Activated T-helper 17 cell treated with anti-CD3 and anti-CD28 coated beads, Interleukin-2, amount 50 U/mL, for 72 hours (primary cell): Measurements from ENCODE around the gene SFRP5. TPM values are rescaled to one million over a fixed set of nuclear protein-coding genes. Genes with fewer than 3 reads are reported as not detected.

Experiments used
- ATAC-seq: fragments of 150-1000 bp; cut with Tn5 transposase; replicated peaks from 2 replicates; pipeline ENCODE4 v1.10.0; 2021; ENCODE audit warnings: mild to moderate bottlenecking, moderate library complexity
- H3K27ac Mint-ChIP-seq: one replicate; pipeline ENCODE4 v1.8.0; 2022; ENCODE audit warnings: mixed read lengths
- H3K27me3 Mint-ChIP-seq: one replicate; pipeline ENCODE4 v1.8.0; 2022; ENCODE audit warnings: mixed read lengths
- H3K36me3 Mint-ChIP-seq: one replicate; pipeline ENCODE4 v1.8.0; 2022; ENCODE audit warnings: low read depth, mild to moderate bottlenecking, mixed read lengths
- H3K4me1 Mint-ChIP-seq: one replicate; pipeline ENCODE4 v1.8.0; 2022; ENCODE audit warnings: mixed read lengths
- H3K4me3 Mint-ChIP-seq: one replicate; pipeline ENCODE4 v1.8.0; 2022; ENCODE audit warnings: mild to moderate bottlenecking, mixed read lengths
- H3K9me3 Mint-ChIP-seq: one replicate; pipeline ENCODE4 v1.8.0; 2022; ENCODE audit warnings: mixed read lengths
- total RNA-seq, 2 donors: library from RNA; stranded (reverse); gene quantifications; one replicate each; pipeline ENCODE4 v1.2.3, GENCODE V29; 2022

SFRP5 gene
- total RNA-seq, 2 donors from 2014 or later: not detected

DNA sequence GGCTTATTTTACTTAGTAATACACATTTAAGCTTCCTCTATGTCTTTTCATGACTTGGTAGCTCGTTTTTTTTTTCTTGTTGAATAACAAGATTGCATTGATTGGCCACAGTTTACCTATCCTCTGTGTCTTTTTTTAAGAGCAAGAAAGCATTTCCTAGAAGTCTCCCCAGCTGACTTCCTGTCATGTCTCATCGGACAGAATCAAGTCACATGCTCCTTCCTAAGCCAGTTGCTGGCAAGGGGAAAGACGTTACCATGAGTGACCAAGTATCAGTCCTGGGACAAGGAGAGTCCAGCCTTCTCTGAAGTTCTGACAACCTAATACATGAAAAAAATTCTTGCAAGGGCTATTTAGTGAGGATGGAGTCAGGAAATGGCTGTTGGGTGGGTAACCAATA, 24.9 kb upstream of the SFRP5 start:
- ATAC-seq: peak; percentile 95
- Mint-ChIP-seq H3K36me3 (no peaks in the 10 kb centered on the region), H3K4me3 (peak overlapping the region; percentile 76), H3K27ac (peak overlapping the region; percentile 93), H3K4me1 (peaks cover 7% of the 10 kb centered on the region), H3K27me3 (no peaks in the 10 kb centered on the region), H3K9me3 (peaks cover 5% of the 10 kb centered on the region)

- Mint-ChIP-seq H3K27ac (peak overlapping the region; percentile 93), H3K4me3 (peak overlapping the region; percentile 76), H3K27me3 (no peaks in the 10 kb centered on the region), H3K9me3 (peaks cover 5% of the 10 kb centered on the region), H3K36me3 (no peaks in the 10 kb centered on the region), H3K4me1 (peaks cover 7% of the 10 kb centered on the region)
- ATAC-seq: no peak
These were observed 24.1 kb upstream of the SFRP5 start for GRCh38 chr10:97795886-97796285.

- peak; percentile 53 for ATAC-seq
- peaks cover 7% of the 10 kb centered on the region for H3K4me1 Mint-ChIP-seq
- H3K36me3 Mint-ChIP-seq: no peaks in the 10 kb centered on the region
- no peak overlapping the region for H3K4me3 Mint-ChIP-seq
- peaks cover 5% of the 10 kb centered on the region for H3K9me3 Mint-ChIP-seq
- H3K27ac Mint-ChIP-seq: peak overlapping the region; percentile 62
- H3K27me3 Mint-ChIP-seq: no peaks in the 10 kb centered on the region
These were observed 20.3 kb upstream of the SFRP5 start for GRCh38 chr10:97791824-97792721.

DNA sequence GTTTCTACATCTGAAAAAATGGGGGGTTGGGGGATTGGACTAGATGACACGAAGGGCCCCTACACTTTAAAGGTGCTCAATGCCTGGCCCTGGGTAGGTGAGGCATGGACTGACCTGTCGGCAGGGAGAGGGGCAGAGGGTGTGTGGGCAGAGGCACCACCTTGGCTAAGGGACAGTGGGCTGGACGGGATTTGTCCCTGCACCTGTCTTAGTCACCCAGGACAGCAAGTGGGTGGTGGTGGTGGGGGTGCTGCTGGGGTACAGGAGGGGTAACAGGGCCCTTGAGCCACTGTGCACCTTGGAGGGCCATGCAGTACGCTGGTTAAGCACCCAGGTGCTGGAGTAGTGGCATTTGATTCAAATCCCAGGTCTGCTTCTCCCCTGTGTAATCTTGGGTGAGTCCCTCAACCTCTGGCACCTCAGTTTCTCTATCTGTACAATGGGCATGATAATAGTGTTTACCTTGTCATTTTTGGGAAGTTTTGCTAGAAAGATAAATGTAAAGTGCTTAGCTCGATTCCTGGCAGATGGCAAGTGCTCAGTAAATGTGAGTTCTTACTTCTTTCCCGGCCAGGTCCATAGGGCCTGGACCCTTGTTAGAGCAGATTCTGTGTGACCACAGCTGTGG, 18.1 kb upstream of the SFRP5 start:
- Mint-ChIP-seq H3K4me3 (no peak overlapping the region), H3K27me3 (no peaks in the 10 kb centered on the region), H3K36me3 (no peaks in the 10 kb centered on the region), H3K9me3 (no peaks in the 10 kb centered on the region), H3K27ac (no peak overlapping the region), H3K4me1 (no peaks in the 10 kb centered on the region)
- ATAC-seq: no peak

DNA sequence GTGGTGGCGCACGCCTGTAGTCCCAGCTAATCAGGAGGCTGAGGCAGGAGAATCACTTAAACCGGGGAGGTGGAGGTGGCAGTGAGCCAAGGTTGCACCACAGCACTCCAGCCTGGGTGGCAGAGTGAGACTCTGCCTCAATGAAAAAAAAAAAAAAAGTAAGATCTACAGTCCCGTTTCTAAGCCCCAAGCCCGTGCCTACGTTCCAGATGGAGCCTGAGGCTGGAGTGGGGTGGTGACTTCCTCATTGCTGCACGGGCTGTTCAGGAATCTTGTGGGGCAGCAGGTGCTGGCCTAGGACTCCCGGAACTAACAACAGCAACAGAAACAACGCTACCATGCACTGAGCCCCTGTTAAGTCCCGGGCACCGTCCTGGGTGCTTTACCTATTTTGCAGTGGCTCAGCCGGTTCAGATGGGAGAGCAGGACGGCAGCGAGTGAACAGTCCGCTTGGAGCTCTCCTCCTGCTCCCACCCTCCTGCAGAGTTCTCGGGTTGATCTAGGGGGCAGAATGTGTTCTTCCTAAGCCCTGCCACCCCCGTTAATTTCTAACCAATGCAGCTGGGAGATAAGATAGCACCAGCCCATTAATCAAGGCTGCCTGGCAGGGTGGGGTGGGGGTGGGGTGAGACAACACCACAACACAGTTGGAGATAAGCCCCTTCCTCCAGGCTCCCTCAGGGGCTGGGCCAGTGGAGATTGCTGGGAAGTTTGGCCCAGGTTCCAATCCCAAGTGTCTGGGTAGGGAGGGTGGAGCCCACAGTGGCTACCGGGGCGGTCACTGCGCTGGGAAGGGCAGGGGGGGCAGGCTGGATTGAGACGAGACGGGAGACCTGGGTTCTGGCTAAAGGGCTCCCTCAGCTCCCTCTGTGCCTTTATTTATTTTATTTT, 17.0 kb upstream of the SFRP5 start:
- Mint-ChIP-seq H3K9me3 (no peaks in the 10 kb centered on the region), H3K27me3 (no peaks in the 10 kb centered on the region), H3K4me3 (no peak overlapping the region), H3K27ac (no peak overlapping the region), H3K36me3 (no peaks in the 10 kb centered on the region), H3K4me1 (no peaks in the 10 kb centered on the region)
- ATAC-seq: no peak

DNA sequence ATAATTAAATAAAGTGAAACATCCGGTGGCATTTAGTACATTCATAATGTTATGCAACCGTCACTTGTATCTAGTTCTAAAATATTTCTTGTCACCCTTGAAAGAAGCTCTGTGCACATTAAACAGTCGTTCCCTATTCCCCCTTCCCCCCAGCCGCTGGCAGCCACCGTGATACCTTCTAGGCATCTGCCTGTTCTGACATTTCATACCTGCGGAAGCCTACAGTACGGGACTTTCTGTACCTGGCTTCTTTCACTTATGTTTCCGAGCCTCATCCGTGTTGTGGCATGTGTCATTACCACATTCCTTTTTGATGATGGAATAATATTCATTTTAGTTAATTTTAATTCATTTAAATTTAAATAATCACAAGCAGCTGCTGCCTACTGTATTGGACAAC, 13.9 kb upstream of the SFRP5 start:
- Mint-ChIP-seq H3K4me1 (peaks cover 5% of the 10 kb centered on the region), H3K27ac (no peak overlapping the region), H3K4me3 (no peak overlapping the region), H3K9me3 (no peaks in the 10 kb centered on the region), H3K27me3 (no peaks in the 10 kb centered on the region), H3K36me3 (no peaks in the 10 kb centered on the region)
- ATAC-seq: no peak

DNA sequence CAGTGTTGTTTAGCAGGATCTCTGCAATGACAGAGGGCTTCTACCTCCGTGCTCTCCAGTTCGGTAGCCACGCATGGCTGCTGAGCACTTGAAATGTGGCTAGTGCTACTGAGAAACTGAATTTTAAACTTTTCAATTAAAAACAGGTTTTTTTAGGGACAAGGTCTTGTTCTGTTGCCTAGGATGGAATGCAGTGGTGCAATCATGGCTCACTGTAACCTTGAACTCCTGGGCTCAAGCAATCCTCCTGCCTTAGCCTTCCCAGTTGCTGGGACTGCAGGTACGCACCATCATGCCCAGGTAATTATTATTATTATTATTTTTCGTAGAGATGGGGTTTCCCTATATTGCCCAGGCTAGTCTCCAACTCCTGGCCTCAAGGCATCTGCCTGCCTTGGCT, 13.4 kb upstream of the SFRP5 start:
- no peak for ATAC-seq
- no peak overlapping the region for H3K27ac Mint-ChIP-seq
- H3K4me3 Mint-ChIP-seq: no peak overlapping the region
- no peaks in the 10 kb centered on the region for H3K27me3 Mint-ChIP-seq
- H3K36me3 Mint-ChIP-seq: no peaks in the 10 kb centered on the region
- peaks cover 5% of the 10 kb centered on the region for H3K4me1 Mint-ChIP-seq
- no peaks in the 10 kb centered on the region for H3K9me3 Mint-ChIP-seq

GRCh38 chr10:97784200-97784810, 12.5 kb upstream of the SFRP5 start:
- ATAC-seq: no peak
- H3K4me1 Mint-ChIP-seq: peaks cover 5% of the 10 kb centered on the region

GRCh38 chr10:97782455-97783228, 10.8 kb upstream of the SFRP5 start:
- peak overlapping the region; percentile 77 for H3K27ac Mint-ChIP-seq
- no peak overlapping the region for H3K4me3 Mint-ChIP-seq
- H3K27me3 Mint-ChIP-seq: no peaks in the 10 kb centered on the region
- H3K9me3 Mint-ChIP-seq: no peaks in the 10 kb centered on the region
- no peaks in the 10 kb centered on the region for H3K36me3 Mint-ChIP-seq
- no peak for ATAC-seq
- peaks cover 5% of the 10 kb centered on the region for H3K4me1 Mint-ChIP-seq

More at GRCh38 chr10:97784200-97784810, 12.5 kb upstream of the SFRP5 start:
- Mint-ChIP-seq H3K9me3 (no peaks in the 10 kb centered on the region), H3K27ac (no peak overlapping the region), H3K4me3 (no peak overlapping the region), H3K27me3 (no peaks in the 10 kb centered on the region), H3K36me3 (no peaks in the 10 kb centered on the region)

- H3K27me3 Mint-ChIP-seq: no peaks in the 10 kb centered on the region
- H3K36me3 Mint-ChIP-seq: no peaks in the 10 kb centered on the region
- peak overlapping the region; percentile 77 for H3K27ac Mint-ChIP-seq
- H3K4me3 Mint-ChIP-seq: peak overlapping the region; percentile 39
- H3K9me3 Mint-ChIP-seq: no peaks in the 10 kb centered on the region
- ATAC-seq: peak; percentile 57
- peaks cover 5% of the 10 kb centered on the region for H3K4me1 Mint-ChIP-seq
These were observed 10.0 kb upstream of the SFRP5 start for GRCh38 chr10:97781618-97782331.

DNA sequence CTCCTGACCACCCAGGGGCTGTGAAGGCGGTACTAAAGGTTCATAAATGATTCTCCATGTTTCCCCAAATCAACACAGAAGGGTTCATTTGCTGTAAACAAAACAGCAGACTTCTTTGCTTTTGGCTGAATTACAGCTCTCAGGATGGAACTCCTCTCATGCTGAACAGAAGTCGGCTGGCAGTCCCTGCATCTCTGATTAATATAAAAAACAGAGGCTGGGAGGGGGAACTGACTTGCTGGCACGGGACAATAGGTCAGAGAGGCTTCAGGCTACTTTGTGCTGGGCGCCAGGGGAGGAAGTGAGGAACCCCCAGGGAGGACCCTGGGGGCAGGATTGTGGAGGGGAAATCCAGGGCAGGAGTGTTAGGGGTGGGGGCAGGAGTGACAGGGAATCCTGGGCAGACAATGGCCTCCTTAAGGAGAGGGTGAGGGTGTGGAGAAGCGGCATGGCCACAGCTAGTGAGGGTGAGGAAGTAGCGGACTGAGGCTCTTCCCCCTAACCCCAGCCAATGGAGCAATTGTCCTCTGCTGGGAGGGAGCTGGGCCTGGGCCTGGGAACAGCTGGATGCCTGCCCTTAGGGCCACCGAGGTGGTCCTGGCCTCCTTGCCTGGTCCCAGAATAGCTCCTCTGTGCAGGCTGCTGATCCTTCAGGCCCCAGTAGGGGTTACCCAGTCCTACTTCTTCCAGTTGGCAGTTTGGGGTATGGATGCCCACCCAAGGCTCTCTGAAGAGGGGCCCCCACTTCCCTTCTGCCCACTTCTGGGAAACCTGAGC, 9.2 kb upstream of the SFRP5 start:
- ATAC-seq: peak; percentile 14
- Mint-ChIP-seq H3K4me1 (peaks cover 5% of the 10 kb centered on the region), H3K36me3 (no peaks in the 10 kb centered on the region), H3K27ac (peak overlapping the region; percentile 66), H3K9me3 (no peaks in the 10 kb centered on the region), H3K27me3 (no peaks in the 10 kb centered on the region), H3K4me3 (no peak overlapping the region)

DNA sequence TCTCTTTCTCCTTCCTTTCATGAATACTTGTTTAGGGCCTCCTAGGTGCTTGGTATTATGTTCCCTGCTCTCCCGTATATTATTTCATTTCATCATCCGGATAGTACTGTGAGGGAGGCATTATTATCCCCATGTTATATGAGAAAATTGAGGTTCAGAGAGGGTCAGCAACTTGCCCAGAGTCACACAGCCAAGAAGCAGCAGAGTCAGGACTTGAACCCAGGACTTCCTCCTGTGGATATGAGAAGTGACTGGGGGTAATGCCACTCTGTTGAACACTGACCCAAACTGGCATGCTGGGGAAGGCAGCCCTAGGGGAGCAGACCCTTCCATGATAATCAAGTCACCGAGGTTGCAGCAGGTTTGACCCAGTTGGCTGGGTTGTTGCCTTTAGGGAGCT, 8.2 kb upstream of the SFRP5 start:
- Mint-ChIP-seq H3K36me3 (no peaks in the 10 kb centered on the region), H3K27me3 (no peaks in the 10 kb centered on the region), H3K4me3 (no peak overlapping the region), H3K9me3 (no peaks in the 10 kb centered on the region), H3K27ac (no peak overlapping the region), H3K4me1 (peaks cover 5% of the 10 kb centered on the region)
- ATAC-seq: no peak
